CD8-positive, alpha-beta memory T cell (primary cell): ENCODE data around the gene LRRFIP1. TPM values are rescaled to one million over a fixed set of nuclear protein-coding genes. Genes with fewer than 3 reads are reported as not detected.
"Not testable (repeated sequence)": the region's sequence is repeated elsewhere in the genome, so short reads cannot be mapped to it uniquely, and the experiment has no call there.

Experiments used
- CTCF ChIA-PET: fragments of 350-600 bp; sonication (Branson Sonifier 250); formaldehyde crosslinking; loops from one replicate; lab custom pipeline; 2021; ENCODE audit warnings: antibody characterized with exemption; lab: Charles Lee
- POLR2A ChIA-PET: fragments of 350-600 bp; sonication (Branson Sonifier 250); formaldehyde crosslinking; loops from one replicate; lab custom pipeline; 2021; ENCODE audit warnings: antibody characterized with exemption; lab: Charles Lee
- DNase-seq, 5 donors: peaks; one replicate each; pipeline versions ENCODE4 v3.0.0 to v3.0.0-alpha.2; 2020 to 2022; ENCODE audit warnings: mixed read lengths in 1 of 5
- H3K27ac ChIP-seq: one replicate; pipeline ENCODE4 v1.7.0; 2013; ENCODE audit warnings: low read depth, mild to moderate bottlenecking, low read length, moderate library complexity
- H3K27me3 ChIP-seq: 2 replicates; pipeline ENCODE4 v1.7.0; 2013; ENCODE audit warnings: low read length, mild to moderate bottlenecking; ENCODE audit not compliant: insufficient read depth, poor library complexity, severe bottlenecking
- H3K36me3 ChIP-seq: 2 replicates; pipeline ENCODE4 v1.7.0; 2013; ENCODE audit warnings: mild to moderate bottlenecking, low read length, moderate library complexity; ENCODE audit not compliant: insufficient read depth
- H3K4me1 ChIP-seq: 2 replicates; pipeline ENCODE4 v1.7.0; 2013; ENCODE audit warnings: mild to moderate bottlenecking, low read length, moderate library complexity; ENCODE audit not compliant: insufficient read depth
- H3K4me3 ChIP-seq: 2 replicates; pipeline ENCODE4 v1.7.0; 2013; ENCODE audit warnings: mild to moderate bottlenecking, low read length
- H3K9me3 ChIP-seq: 2 replicates; pipeline ENCODE4 v1.7.0; 2013; ENCODE audit warnings: mild to moderate bottlenecking, low read length
- H3K27ac Mint-ChIP-seq, 8 donors: one replicate each; pipeline ENCODE4 v1.8.0; 2020 to 2021; ENCODE audit warnings: mixed read lengths in 8 of 8, mild to moderate bottlenecking in 6 of 8, inconsistent platforms in 3 of 8, moderate library complexity in 3 of 8
- H3K27me3 Mint-ChIP-seq, 2 donors: one replicate each; pipeline ENCODE4 v1.8.0; 2020 to 2021; ENCODE audit warnings: mixed read lengths in 2 of 2, mild to moderate bottlenecking in 1 of 2, moderate library complexity in 1 of 2
- H3K36me3 Mint-ChIP-seq, 3 donors: one replicate each; pipeline ENCODE4 v1.8.0; 2020 to 2021; ENCODE audit warnings: mixed read lengths in 3 of 3, inconsistent platforms in 1 of 3, mild to moderate bottlenecking in 1 of 3
- H3K4me1 Mint-ChIP-seq, 3 donors: one replicate each; pipeline ENCODE4 v1.8.0; 2020 to 2021; ENCODE audit warnings: mixed read lengths in 3 of 3, inconsistent platforms in 1 of 3, mild to moderate bottlenecking in 1 of 3
- H3K4me3 Mint-ChIP-seq, 7 donors: one replicate each; pipeline ENCODE4 v1.8.0; 2020 to 2021; ENCODE audit warnings: mixed read lengths in 7 of 7, mild to moderate bottlenecking in 6 of 7, moderate library complexity in 4 of 7, inconsistent platforms in 2 of 7
- H3K9me3 Mint-ChIP-seq, 5 donors: one replicate each; pipeline ENCODE4 v1.8.0; 2020 to 2022; ENCODE audit warnings: mixed read lengths in 5 of 5, mild to moderate bottlenecking in 3 of 5, moderate library complexity in 2 of 5, inconsistent platforms in 1 of 5
- polyA plus RNA-seq: library from polyadenylated mRNA; unstranded; fragments of 300-500 nt; fragmentation: Illumina TruSeq; gene quantifications from one replicate; pipeline ENCODE4 v1.2.3, GENCODE V29; 2021
- total RNA-seq, 2 experiments: library from RNA; stranded (reverse); gene quantifications; one replicate each; pipeline ENCODE4 v1.2.3, GENCODE V29; 2021

Gene LRRFIP1
- total and polyA plus RNA-seq, 3 experiments from 2014 or later = 128 to 192 (median 188) TPM

- no peak for DNase-seq
- H3K9me3 Mint-ChIP-seq = peaks cover 0 to 4% (median 0%) of the 10 kb centered on the region in 5 donors
- H3K4me3 Mint-ChIP-seq = no peak overlapping the region
- ChIA-PET POLR2A (no interaction called here), CTCF (interaction anchor here (0.6 to 1.5 kb wide), 3 partner anchors 84 to 101 kb away, joined by 3 to 4 read pairs (median 3); no protein-coding TSS in a partner anchor)
- H3K27me3 Mint-ChIP-seq = no peaks in the 10 kb centered on the region
- Histone ChIP-seq H3K27me3 (no peaks in the 10 kb centered on the region), H3K9me3 (no peaks in the 10 kb centered on the region), H3K36me3 (peaks cover 31% of the 10 kb centered on the region), H3K4me3 (no peak overlapping the region), H3K27ac (no peak overlapping the region), H3K4me1 (no peaks in the 10 kb centered on the region)
- peak overlapping the region in 1 of 8 donors; percentile 68 for H3K27ac Mint-ChIP-seq
- peaks cover 26 to 89% (median 34%) of the 10 kb centered on the region in 3 donors for H3K36me3 Mint-ChIP-seq
- H3K4me1 Mint-ChIP-seq = peaks cover 0 to 1% (median 0%) of the 10 kb centered on the region in 3 donors
These were observed 146.4 kb downstream of the LRRFIP1 start for GRCh38 chr2:237773826-237774225.

GRCh38 chr2:237774811-237775553 is 147.6 kb downstream of the LRRFIP1 start:
- no peaks in the 10 kb centered on the region for H3K9me3 ChIP-seq
- peak in 2 of 5 donors; percentile 4 to 12 for DNase-seq
- H3K36me3 ChIP-seq = peaks cover 23% of the 10 kb centered on the region
- H3K36me3 Mint-ChIP-seq = peaks cover 29 to 89% (median 36%) of the 10 kb centered on the region in 3 donors
- H3K9me3 Mint-ChIP-seq = peaks cover 0 to 4% (median 0%) of the 10 kb centered on the region in 5 donors
- ChIA-PET CTCF (interaction anchor here (0.6 to 1.5 kb wide), 2 partner anchors 86 to 416 kb away, joined by 3 read pairs; no protein-coding TSS in a partner anchor), POLR2A (no interaction called here)
- H3K27ac Mint-ChIP-seq = peak overlapping the region in 3 of 8 donors; percentile 34 to 84 (median 38)
- H3K4me1 ChIP-seq = no peaks in the 10 kb centered on the region
- no peak overlapping the region for H3K4me3 ChIP-seq
- H3K4me1 Mint-ChIP-seq = peaks cover 0 to 1% (median 0%) of the 10 kb centered on the region in 3 donors
- H3K27me3 Mint-ChIP-seq = no peaks in the 10 kb centered on the region
- no peak overlapping the region for H3K27ac ChIP-seq
- no peak overlapping the region for H3K4me3 Mint-ChIP-seq
- H3K27me3 ChIP-seq = no peaks in the 10 kb centered on the region

GRCh38 chr2:237779521-237779920 is 152.1 kb downstream of the LRRFIP1 start:
- Mint-ChIP-seq H3K36me3 (peaks cover 39 to 83% (median 46%) of the 10 kb centered on the region in 3 donors), H3K27me3 (peaks cover 0 to 3% of the 10 kb centered on the region in 2 donors), H3K27ac (no peak overlapping the region), H3K4me3 (no peak overlapping the region), H3K9me3 (peaks cover 0 to 11% (median 4%) of the 10 kb centered on the region in 5 donors), H3K4me1 (peaks cover 0 to 1% (median 0%) of the 10 kb centered on the region in 3 donors)
- Histone ChIP-seq H3K36me3 (peaks cover 17% of the 10 kb centered on the region), H3K27ac (no peak overlapping the region), H3K27me3 (no peaks in the 10 kb centered on the region), H3K4me3 (no peak overlapping the region), H3K4me1 (no peaks in the 10 kb centered on the region), H3K9me3 (no peaks in the 10 kb centered on the region)
- CTCF ChIA-PET = no interaction called here
- DNase-seq = no peak
- POLR2A ChIA-PET = no interaction called here

GRCh38 chr2:237782181-237782580 is 154.8 kb downstream of the LRRFIP1 start:
- CTCF ChIA-PET = no interaction called here
- peaks cover 0 to 7% of the 10 kb centered on the region in 2 donors for H3K27me3 Mint-ChIP-seq
- Histone ChIP-seq H3K27ac (no peak overlapping the region), H3K9me3 (no peaks in the 10 kb centered on the region), H3K36me3 (peaks cover 10% of the 10 kb centered on the region), H3K27me3 (no peaks in the 10 kb centered on the region), H3K4me1 (no peaks in the 10 kb centered on the region), H3K4me3 (no peak overlapping the region)
- H3K27ac Mint-ChIP-seq = peak overlapping the region in 1 of 8 donors; percentile 29
- H3K36me3 Mint-ChIP-seq = peaks cover 46 to 81% (median 50%) of the 10 kb centered on the region in 3 donors
- no peaks in the 10 kb centered on the region for H3K4me1 Mint-ChIP-seq
- H3K4me3 Mint-ChIP-seq = no peak overlapping the region
- no peak for DNase-seq
- POLR2A ChIA-PET = no interaction called here
- H3K9me3 Mint-ChIP-seq = peaks cover 6 to 18% (median 12%) of the 10 kb centered on the region in 5 donors

- CTCF ChIA-PET, H3K27me3 Mint-ChIP-seq, H3K4me1 Mint-ChIP-seq, H3K4me1 ChIP-seq, H3K9me3 ChIP-seq, H3K4me3 Mint-ChIP-seq, H3K4me3 ChIP-seq, H3K36me3 ChIP-seq, H3K27ac ChIP-seq, DNase-seq, POLR2A ChIA-PET, H3K27ac Mint-ChIP-seq, H3K27me3 ChIP-seq: not testable (repeated sequence)
- Mint-ChIP-seq H3K36me3 (peaks cover 39 to 70% (median 50%) of the 10 kb centered on the region in 3 donors), H3K9me3 (peaks cover 8 to 20% (median 12%) of the 10 kb centered on the region in 5 donors)
These were observed 156.3 kb downstream of the LRRFIP1 start for GRCh38 chr2:237783678-237784077.

- no peaks in the 10 kb centered on the region for H3K27me3 ChIP-seq
- peaks cover 0 to 11% of the 10 kb centered on the region in 2 donors for H3K27me3 Mint-ChIP-seq
- CTCF ChIA-PET = interaction anchor here (0.9 kb wide), 1 partner anchor 113 kb away, joined by 3 read pairs; no protein-coding TSS in a partner anchor
- DNase-seq = no peak
- no peaks in the 10 kb centered on the region for H3K36me3 ChIP-seq
- POLR2A ChIA-PET = no interaction called here
- peaks cover 3 to 12% (median 7%) of the 10 kb centered on the region in 3 donors for H3K4me1 Mint-ChIP-seq
- peaks cover 25 to 39% (median 33%) of the 10 kb centered on the region in 3 donors for H3K36me3 Mint-ChIP-seq
- H3K9me3 ChIP-seq = no peaks in the 10 kb centered on the region
- H3K27ac Mint-ChIP-seq = no peak overlapping the region
- no peak overlapping the region for H3K4me3 ChIP-seq
- no peak overlapping the region for H3K4me3 Mint-ChIP-seq
- H3K9me3 Mint-ChIP-seq = peaks cover 8 to 20% (median 12%) of the 10 kb centered on the region in 5 donors
- no peaks in the 10 kb centered on the region for H3K4me1 ChIP-seq
- H3K27ac ChIP-seq = no peak overlapping the region
These were observed 159.5 kb downstream of the LRRFIP1 start for GRCh38 chr2:237786936-237787335.

GRCh38 chr2:237790353-237790752 is 163.0 kb downstream of the LRRFIP1 start:
- no peak overlapping the region for H3K27ac ChIP-seq
- Mint-ChIP-seq H3K27me3 (peaks cover 0 to 8% of the 10 kb centered on the region in 2 donors), H3K9me3 (peaks cover 5 to 14% (median 10%) of the 10 kb centered on the region in 5 donors), H3K36me3 (peaks cover 15 to 20% (median 18%) of the 10 kb centered on the region in 3 donors), H3K4me3 (no peak overlapping the region), H3K4me1 (peaks cover 3 to 12% (median 7%) of the 10 kb centered on the region in 3 donors), H3K27ac (no peak overlapping the region)
- no peak for DNase-seq
- H3K36me3 ChIP-seq = no peaks in the 10 kb centered on the region
- CTCF ChIA-PET = no interaction called here
- H3K4me1 ChIP-seq = no peaks in the 10 kb centered on the region
- H3K4me3 ChIP-seq = no peak overlapping the region
- POLR2A ChIA-PET = no interaction called here
- H3K9me3 ChIP-seq = no peaks in the 10 kb centered on the region
- no peaks in the 10 kb centered on the region for H3K27me3 ChIP-seq
